Liver (tissue), 3 donors: ENCODE results near the gene TTC28.

Experiments used
- CTCF ChIP-seq: fragments of 150-350 bp; IDR thresholded peaks from 2 replicates; pipeline ENCODE4 v1.5.1; 2017; ENCODE audit warnings: improper control_type of control experiment, low read depth, low read length; ENCODE audit not compliant: missing input control
- HNF4A ChIP-seq, 2 donors: conservative IDR thresholded peaks; 2 replicates each; pipeline ENCODE4 v1.6.1; 2016; ENCODE audit warnings: antibody characterized with exemption in 2 of 2, mild to moderate bottlenecking in 2 of 2
- RAD21 ChIP-seq, 2 donors: IDR thresholded peaks; 2 replicates each; pipeline ENCODE4 v1.6.1; 2016; ENCODE audit warnings: antibody characterized with exemption in 2 of 2, mild to moderate bottlenecking in 2 of 2
- donor health status: healthy.
- donor health status: healthy.

DNA sequence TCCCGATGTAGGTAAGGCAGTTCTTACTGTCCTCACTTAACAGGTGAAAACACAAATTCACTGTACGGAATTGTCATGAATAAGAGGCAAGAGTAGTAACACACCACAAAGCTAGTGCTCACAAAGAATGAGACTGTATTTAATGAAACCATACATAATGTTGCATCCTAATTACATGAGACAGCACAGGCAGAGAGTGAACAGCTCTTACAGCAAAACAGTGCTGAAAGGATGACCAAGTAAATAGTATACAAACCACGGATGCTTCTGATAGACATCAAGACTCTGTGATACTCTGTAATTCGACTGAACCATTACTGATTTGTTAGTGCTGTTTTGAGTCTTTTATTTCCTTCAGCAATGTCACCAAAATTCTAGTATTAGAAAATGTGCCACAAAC, 282.3 kb downstream of the TTC28 start:
- no peak for TF ChIP-seq CTCF
- no peak for TF ChIP-seq HNF4A (conservative IDR thresholded peaks at IDR 0.05)
- TF ChIP-seq RAD21 (IDR thresholded peaks at IDR 0.05): no peak
